Measurements from ENCODE around the gene CRYL1.

Gene CRYL1

GRCh38 chr13:20362484-20363041, 163.1 kb downstream of the CRYL1 start:
- DNase-seq, result no peak

DNA sequence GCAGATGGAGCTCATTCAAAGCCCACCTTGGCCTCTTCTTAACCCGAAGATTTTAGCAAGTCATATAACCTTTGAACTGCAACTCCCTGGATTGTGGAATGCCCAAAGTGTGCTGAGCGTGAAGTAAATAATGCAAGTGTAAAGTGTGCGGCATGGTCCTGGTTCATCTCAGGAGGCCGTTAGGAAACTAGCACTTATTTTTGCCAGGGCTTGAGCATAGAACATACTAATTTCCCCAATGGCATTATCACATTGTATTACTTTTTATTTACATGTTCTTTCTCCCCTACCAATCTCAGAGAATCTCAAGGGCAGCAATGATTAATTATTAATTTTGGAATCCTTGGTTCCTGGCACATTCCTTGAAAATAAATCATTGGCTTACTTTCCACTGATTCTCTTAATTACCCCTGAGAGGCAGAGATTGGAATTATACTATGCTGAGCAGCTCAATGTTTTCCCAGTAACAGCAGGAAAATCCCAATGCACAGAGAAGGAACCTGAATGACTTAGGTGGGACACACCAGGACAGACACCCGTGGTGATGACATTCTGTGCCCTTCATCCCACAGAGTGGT, 164.7 kb downstream of the CRYL1 start:
- no peak for DNase-seq

GRCh38 chr13:20360041-20360491, 165.6 kb downstream of the CRYL1 start:
- peak; percentile 15 for DNase-seq

- no peak for DNase-seq
These were observed 166.3 kb downstream of the CRYL1 start for GRCh38 chr13:20359335-20359734.

- no peak for DNase-seq
These were observed 167.6 kb downstream of the CRYL1 start for GRCh38 chr13:20358022-20358421.

DNA sequence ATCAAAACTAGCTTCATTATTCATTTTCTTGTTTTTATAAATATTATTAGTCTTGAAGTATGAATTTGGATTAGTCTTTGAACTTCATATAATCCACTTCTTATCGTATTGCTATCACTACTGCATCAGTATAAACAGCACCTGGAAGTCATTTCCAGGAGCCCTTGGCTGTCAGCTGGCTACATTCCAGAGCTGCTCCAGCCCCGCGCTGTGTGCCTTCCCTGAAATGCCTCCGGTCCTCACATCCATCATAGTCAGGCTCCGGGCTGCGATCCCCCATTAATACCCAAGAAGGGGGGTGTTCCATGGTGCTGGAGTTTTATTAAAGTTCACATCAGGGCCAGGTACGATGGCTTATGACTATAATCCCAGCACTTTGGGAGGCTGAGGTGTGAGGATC, 169.2 kb downstream of the CRYL1 start:
- no peak for DNase-seq

- no peak for DNase-seq
These were observed 170.9 kb downstream of the CRYL1 start for GRCh38 chr13:20354722-20355121.

DNA sequence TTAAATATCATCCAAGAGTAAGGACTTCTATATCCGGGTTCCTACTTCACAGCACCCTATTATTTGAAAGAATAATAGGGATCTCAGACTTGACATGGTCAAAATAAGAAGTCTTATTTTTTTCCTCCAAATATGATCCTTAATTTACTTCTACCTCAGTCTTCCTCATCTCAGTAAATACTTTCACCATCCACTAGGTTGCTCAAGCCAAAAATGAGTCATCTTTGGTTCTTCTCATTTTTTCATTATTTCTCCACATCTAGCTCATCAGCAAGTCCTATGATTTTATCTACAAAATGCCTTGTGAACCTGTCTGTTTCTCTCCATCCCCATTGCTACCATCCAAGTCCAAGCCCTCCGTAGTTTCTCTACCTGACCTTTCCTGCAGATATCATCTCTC, 171.7 kb downstream of the CRYL1 start:
- DNase-seq, result no peak
